Nephron progenitor cell (in vitro differentiated cells): Measurements from ENCODE around the gene RTBDN.

Experiments
- DNase-seq: peaks from one replicate; pipeline ENCODE4 v3.0.0; 2021
- H3K27ac Mint-ChIP-seq: 2 replicates; pipeline ENCODE4 v1.8.0; 2021; ENCODE audit warnings: mild to moderate bottlenecking, moderate library complexity, mixed read lengths
- H3K27me3 Mint-ChIP-seq: 2 replicates; pipeline ENCODE4 v1.8.0; 2021; ENCODE audit warnings: mild to moderate bottlenecking, low read depth, mixed read lengths; ENCODE audit not compliant: poor library complexity
- H3K36me3 Mint-ChIP-seq: 2 replicates; pipeline ENCODE4 v1.8.0; 2021; ENCODE audit warnings: low read depth, mixed read lengths
- H3K4me1 Mint-ChIP-seq: 2 replicates; pipeline ENCODE4 v1.8.0; 2021; ENCODE audit warnings: mixed read lengths
- H3K4me3 Mint-ChIP-seq: 2 replicates; pipeline ENCODE4 v1.8.0; 2021; ENCODE audit warnings: mild to moderate bottlenecking, moderate library complexity, mixed read lengths
- H3K9me3 Mint-ChIP-seq: 2 replicates; pipeline ENCODE4 v1.8.0; 2021; ENCODE audit warnings: mild to moderate bottlenecking, moderate library complexity, mixed read lengths
- CTCF ChIP-seq: fragments of 200-600 bp; sonication (generic); IDR thresholded peaks from 2 replicates; pipeline ENCODE4 v1.5.0; 2021; ENCODE audit warnings: antibody characterized with exemption

Gene RTBDN

DNA sequence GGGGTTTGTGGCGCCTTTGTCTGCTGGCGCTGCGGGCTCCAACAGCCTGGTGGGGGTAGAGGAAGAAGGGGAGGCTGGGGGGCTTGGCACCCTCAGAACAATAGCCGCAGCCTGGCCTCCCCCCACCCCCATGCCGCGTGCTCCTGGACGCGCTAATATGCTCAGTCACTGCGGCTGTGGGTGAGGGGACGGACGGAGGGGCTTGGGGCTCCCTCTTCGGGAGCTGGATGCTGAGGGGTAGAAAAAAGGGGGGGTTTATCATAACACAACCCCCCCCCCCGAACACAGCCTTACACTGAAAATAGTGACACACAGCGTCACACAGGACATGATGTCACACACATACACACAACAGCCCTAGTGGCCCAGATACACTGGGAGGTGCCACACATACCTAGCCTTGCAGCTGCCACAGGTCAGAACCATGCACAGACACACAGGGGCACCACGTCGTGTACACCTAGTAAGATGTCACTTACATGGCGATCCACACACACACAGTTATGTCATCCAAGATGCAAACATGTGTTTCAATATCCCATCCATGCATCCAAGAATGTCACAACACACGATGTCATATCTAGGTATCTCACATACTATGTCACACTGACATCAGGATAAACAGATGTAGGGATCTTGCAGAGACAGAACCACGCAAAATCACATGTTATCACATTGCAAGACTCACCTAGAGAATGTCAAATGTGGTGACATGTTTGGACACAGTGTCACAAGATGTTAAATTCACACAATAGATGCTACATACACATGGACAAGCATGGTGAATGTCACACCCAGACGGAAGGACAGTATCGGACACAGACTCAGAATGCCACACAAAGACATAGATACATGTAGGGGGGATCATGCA is 4.7 kb upstream of the RTBDN start:
- Mint-ChIP-seq H3K4me1 (peaks cover 51% of the 10 kb centered on the region), H3K27me3 (peaks cover 64% of the 10 kb centered on the region), H3K36me3 (no peaks in the 10 kb centered on the region), H3K9me3 (no peaks in the 10 kb centered on the region), H3K27ac (no peak overlapping the region), H3K4me3 (peak overlapping the region; percentile 87)
- TF ChIP-seq CTCF: no peak
- no peak for DNase-seq

- H3K4me1 Mint-ChIP-seq: peaks cover 51% of the 10 kb centered on the region
- no peak within 1 kb of the TSS for H3K27ac Mint-ChIP-seq
- no peaks in the 10 kb centered on the region for H3K36me3 Mint-ChIP-seq
- H3K4me3 Mint-ChIP-seq: peak within 1 kb of the TSS; percentile 87
- H3K9me3 Mint-ChIP-seq: no peaks in the 10 kb centered on the region
- DNase-seq: peak; percentile 81
- peaks cover 68% of the 10 kb centered on the region for H3K27me3 Mint-ChIP-seq
- TF ChIP-seq CTCF: peak; percentile 33
Measured at GRCh38 chr19:12838182-12838885, 4.0 kb upstream of the RTBDN start, which contains the start of gene MAST1. TSS of gene MAST1 (plus strand) at chr19:12838515. CDS start at chr19:12838573, 58 bp downstream.

DNA sequence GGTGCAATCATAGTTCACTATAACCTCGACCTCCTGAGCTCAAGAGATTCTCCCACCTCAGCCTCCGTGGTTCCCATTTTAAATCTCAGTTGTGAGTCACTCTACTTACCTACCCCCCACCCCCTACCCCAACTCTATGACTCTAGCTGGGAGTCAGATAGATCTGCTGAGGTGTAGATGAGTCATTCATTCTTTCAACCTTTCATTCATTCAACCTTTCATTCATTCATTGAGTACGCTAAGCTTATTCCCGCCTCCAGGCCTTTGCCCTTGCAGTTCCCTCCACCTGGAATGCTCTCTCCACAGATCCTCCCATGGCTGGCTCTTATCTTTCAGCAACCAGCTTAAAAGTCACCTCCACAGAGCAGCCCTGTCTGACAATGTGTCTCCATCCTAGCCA is 2.8 kb upstream of the RTBDN start:
- H3K4me1 Mint-ChIP-seq: peaks cover 52% of the 10 kb centered on the region
- no peak for DNase-seq
- no peak overlapping the region for H3K27ac Mint-ChIP-seq
- peaks cover 79% of the 10 kb centered on the region for H3K27me3 Mint-ChIP-seq
- no peak for TF ChIP-seq CTCF
- H3K36me3 Mint-ChIP-seq: no peaks in the 10 kb centered on the region
- H3K4me3 Mint-ChIP-seq: peak overlapping the region; percentile 54
- no peaks in the 10 kb centered on the region for H3K9me3 Mint-ChIP-seq

- Mint-ChIP-seq H3K27me3 (peaks cover 84% of the 10 kb centered on the region), H3K27ac (no peak overlapping the region), H3K4me1 (peaks cover 44% of the 10 kb centered on the region), H3K9me3 (no peaks in the 10 kb centered on the region), H3K36me3 (no peaks in the 10 kb centered on the region), H3K4me3 (peak overlapping the region; percentile 60)
- DNase-seq: no peak
- no peak for TF ChIP-seq CTCF
Measured at GRCh38 chr19:12836529-12836863, 2.1 kb upstream of the RTBDN start.

GRCh38 chr19:12834976-12835757 is 788 bp upstream of the RTBDN start:
- Mint-ChIP-seq H3K4me3 (peak overlapping the region; percentile 62), H3K27me3 (peaks cover 94% of the 10 kb centered on the region), H3K9me3 (no peaks in the 10 kb centered on the region), H3K4me1 (peaks cover 31% of the 10 kb centered on the region), H3K27ac (no peak overlapping the region), H3K36me3 (no peaks in the 10 kb centered on the region)
- DNase-seq: peak; percentile 59
- TF ChIP-seq CTCF: no peak
